Measurements from ENCODE around the gene RASSF8. TPM values are rescaled to one million over a fixed set of nuclear protein-coding genes. Genes with fewer than 3 reads are reported as not detected.

Gene RASSF8
- total and polyA plus RNA-seq, 2 of the 8 experiments (the other 6 are each of a cell fraction or from before 2014, with no cell fraction given), result 6.4 to 46.7 TPM

DNA sequence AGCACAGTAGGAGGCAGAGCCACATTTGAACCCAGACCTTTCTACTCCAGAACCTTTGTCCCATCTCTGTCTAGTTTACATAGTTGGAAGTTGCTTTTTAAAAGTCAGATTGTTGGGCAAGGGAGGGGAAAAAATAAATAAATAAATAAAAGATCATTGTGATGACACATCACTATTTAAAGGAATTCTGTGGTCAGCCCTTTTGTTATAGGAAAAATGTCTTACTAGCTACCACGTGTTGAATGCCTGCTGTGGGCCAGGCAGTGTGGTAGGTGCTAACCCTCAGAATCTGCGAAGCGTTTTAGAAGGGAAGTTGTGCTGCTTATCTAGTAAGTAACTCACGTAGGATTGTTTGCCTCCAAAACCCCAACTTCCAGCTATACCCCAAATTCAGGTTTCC is 104.1 kb downstream of the RASSF8 start:
- no peak overlapping the region for H2BK120ac ChIP-seq (replicated peaks; ENCODE audit: low read depth, low read length)
- no peak overlapping the region for H2BK15ac ChIP-seq (ENCODE audit: low read length)
- DNase-seq (ENCODE audit: low read depth in 1 of 2, low spot score in 2 of 2) (no peak), FAIRE-seq (no peak)
- H3K79me1 ChIP-seq (ENCODE audit: low read depth, low read length), result no peaks in the 10 kb centered on the region
- H3K4me1 ChIP-seq (replicated peaks in 1 of 4; ENCODE audit: control insufficient read depth in 3 of 4, insufficient read depth in 4 of 4, low read length in 3 of 4), result no peaks in the 10 kb centered on the region
- no peak overlapping the region for H4K91ac ChIP-seq (replicated peaks; ENCODE audit: insufficient read length, low read length)
- H3K9ac ChIP-seq (replicated peaks in 1 of 4; ENCODE audit: extremely low read depth in 1 of 4, low read depth in 3 of 4, low read length in 3 of 4), result no peak overlapping the region
- no peak overlapping the region for H3K4me2 ChIP-seq (ENCODE audit: insufficient read depth in 1 of 2, low read depth in 2 of 2, low read length in 2 of 2)
- H3K79me2 ChIP-seq (ENCODE audit: control insufficient read depth in 1 of 2, insufficient read depth in 2 of 2, low read length in 2 of 2), result no peaks in the 10 kb centered on the region
- no peak overlapping the region for H2AK5ac ChIP-seq (ENCODE audit: low read depth, low read length)
- H2BK5ac ChIP-seq (ENCODE audit: low read depth, low read length), result no peak overlapping the region
- no peak overlapping the region for H3K56ac ChIP-seq (replicated peaks; ENCODE audit: insufficient read length, low read depth, low read length)
- H2BK12ac ChIP-seq (ENCODE audit: low read depth, low read length), result no peak overlapping the region
- no peak overlapping the region for H3K27ac ChIP-seq (ENCODE audit: low read depth, low read length)
- no peak overlapping the region for H4K5ac ChIP-seq (ENCODE audit: insufficient read length, low read depth, low read length)
- no peak overlapping the region for H2AFZ ChIP-seq (ENCODE audit: low read length)
- no peaks in the 10 kb centered on the region for H3K9me3 ChIP-seq (ENCODE audit: insufficient read depth in 2 of 2, low read depth in 1 of 2, low read length in 1 of 2)
- H4K20me1 ChIP-seq (replicated peaks in 1 of 2; ENCODE audit: control insufficient read depth in 1 of 2, insufficient read depth in 2 of 2, low read length in 2 of 2), result no peaks in the 10 kb centered on the region
- H4K8ac ChIP-seq (ENCODE audit: extremely low read depth, insufficient read depth, low read length), result no peak overlapping the region
- WGBS, 2 experiments (ENCODE audit: extremely low coverage in 1 of 2, insufficient coverage in 1 of 2, insufficient read length in 1 of 2, insufficient replicate concordance in 2 of 2, low coverage in 1 of 2, low lambda C conversion rate in 2 of 2, missing lambda C conversion rate in 1 of 2), result 78% methylated on average over 4 of the region's 4 CpGs; no CpG with 5 or more reads in 1 of the 2 experiments
- POLR2A ChIA-PET (ENCODE audit: partially characterized antibody), result no interaction called here
- no peaks in the 10 kb centered on the region for H3K23me2 ChIP-seq (ENCODE audit: low read depth, low read length)
- H3K4ac ChIP-seq (replicated peaks; ENCODE audit: insufficient read length, low read depth, low read length), result no peak overlapping the region
- no peak overlapping the region for H3K18ac ChIP-seq (ENCODE audit: extremely low read depth, low read length)
- CTCF ChIA-PET (ENCODE audit: partially characterized antibody), result interaction anchor here (0.6 to 0.8 kb wide), 3 partner anchors 35 to 83 kb away, joined by 3 read pairs; no protein-coding TSS in a partner anchor
- H3K23ac ChIP-seq (ENCODE audit: insufficient read length), result no peak overlapping the region
- H2BK20ac ChIP-seq (ENCODE audit: low read length), result no peak overlapping the region
- H3K36me3 ChIP-seq (ENCODE audit: control insufficient read depth in 2 of 4, insufficient read depth in 4 of 4, low read length in 3 of 4), result no peaks in the 10 kb centered on the region
- no peaks in the 10 kb centered on the region for H3K27me3 ChIP-seq (replicated peaks in 1 of 4; ENCODE audit: control insufficient read depth in 3 of 4, extremely low read depth in 1 of 4, insufficient read depth in 3 of 4, low read length in 3 of 4)
- no peak overlapping the region for H3K14ac ChIP-seq (ENCODE audit: insufficient read length)
- H3K4me3 ChIP-seq (ENCODE audit: extremely low read depth in 1 of 4, insufficient read depth in 2 of 4, low read depth in 3 of 4, low read length in 4 of 4), result no peak overlapping the region
- TF ChIP-seq TCF12 (IDR thresholded peaks at IDR 0.05; ENCODE audit: low read depth, low read length) (no peak), KDM5A (IDR thresholded peaks at IDR 0.05; ENCODE audit: low read length) (no peak)
